H1 (cell line): ENCODE data around the gene ASCL1. TPM values are rescaled to one million over a fixed set of nuclear protein-coding genes. Genes with fewer than 3 reads are reported as not detected.

Source experiments
- CEBPB ChIP-seq: IDR thresholded peaks from 2 replicates; pipeline ENCODE4 v1.6.1; 2012; ENCODE audit warnings: low read depth, low read length
- CHD1 ChIP-seq: IDR thresholded peaks from 2 replicates; pipeline ENCODE4 v1.6.1; 2012; ENCODE audit warnings: low read depth, low read length, improper control_type of control experiment
- EP300 ChIP-seq, 2 experiments: IDR thresholded peaks; 1 replicate in 1 of 2; 2 replicates in 1 of 2; pipeline ENCODE4 v1.6.1; 2011 to 2012; ENCODE audit warnings: low read depth in 2 of 2, low read length in 2 of 2, mild to moderate bottlenecking in 2 of 2, borderline replicate concordance in 1 of 2, inconsistent platforms in 1 of 2, moderate library complexity in 1 of 2
- GABPA ChIP-seq: IDR thresholded peaks from 2 replicates; pipeline ENCODE4 v1.6.1; 2011; ENCODE audit warnings: mild to moderate bottlenecking, low read length, moderate library complexity, borderline replicate concordance; ENCODE audit not compliant: insufficient read depth
- GTF2F1 ChIP-seq: IDR thresholded peaks from 2 replicates; pipeline ENCODE4 v1.6.1; 2012; ENCODE audit warnings: low read depth, low read length, improper control_type of control experiment, borderline replicate concordance
- KDM5A ChIP-seq: fragments of 200-600 bp; IDR thresholded peaks from 2 replicates; pipeline ENCODE4 v1.7.1; 2012; ENCODE audit warnings: mild to moderate bottlenecking, low read length, inconsistent platforms, mixed read lengths
- RAD21 ChIP-seq, 2 experiments: IDR thresholded peaks in 1 of 2; conservative IDR thresholded peaks in 1 of 2; 2 replicates each; pipeline ENCODE4 v1.6.1; 2011; ENCODE audit warnings: low read depth in 2 of 2, low read length in 2 of 2, improper control_type of control experiment in 1 of 2, inconsistent platforms in 1 of 2, mild to moderate bottlenecking in 1 of 2, moderate library complexity in 1 of 2
- SP1 ChIP-seq: IDR thresholded peaks from 2 replicates; pipeline ENCODE4 v1.6.1; 2011; ENCODE audit warnings: low read depth, low read length
- polyA plus RNA-seq, 7 experiments: library from polyadenylated mRNA; depleted of rRNA in 3 of 7; stranded (reverse) in 5 of 7; unstranded in 2 of 7; fragments of >200 nt in 5 of 7; fragments of 200-250 nt in 2 of 7; gene quantifications; 1 replicate in 5 of 7; 2 replicates in 1 of 7; 4 replicates in 1 of 7; pipeline versions ENCODE4 v1.2.1 to v1.2.3, GENCODE V29; 2011 to 2013; ENCODE audit warnings: missing spikeins in 2 of 7, mixed read lengths in 2 of 7
- total RNA-seq: library from RNA; stranded (reverse); fragmentation: NEBNext Ultra II Directional; extraction: Animal tissue kit (Norgen Biotek cat#: 25700); gene quantifications from 2 replicates; pipeline ENCODE4 v1.2.1, GENCODE V29; 2021

ASCL1 gene
- total and polyA plus RNA-seq, 2 of the 8 experiments (the other 6 are each of a cell fraction or from before 2014, with no cell fraction given): 0.12 TPM; not detected in 1

GRCh38 chr12:102958073-102958829 lies 777 bp downstream of the ASCL1 start (continued):
- TF ChIP-seq EP300 (IDR thresholded peaks at IDR 0.05; ENCODE audit: borderline replicate concordance in 1 of 2, low read depth in 2 of 2, low read length in 2 of 2) (no peak), GABPA (no peak), CEBPB (no peak), RAD21 (IDR thresholded peaks at IDR 0.05 in 1 of 2, conservative IDR thresholded peaks at IDR 0.05 in 1 of 2; ENCODE audit: low read depth in 2 of 2, low read length in 2 of 2) (no peak), KDM5A (no peak), CHD1 (no peak), SP1 (no peak), GTF2F1 (no peak)
